Adrenal gland (tissue), 12 donors: ENCODE results near the gene KANSL2. TPM values are rescaled to one million over a fixed set of nuclear protein-coding genes. Genes with fewer than 3 reads are reported as not detected.
"Not testable (repeated sequence)": the region's sequence is repeated elsewhere in the genome, so short reads cannot be mapped to it uniquely, and the experiment has no call there.

ENCODE experiments used
- DNase-seq, 7 donors: peaks; one replicate each; pipeline ENCODE4 v3.0.0-alpha.2; 2019 to 2020
- H3K27ac ChIP-seq, 5 donors: fragments of 200-600 bp; sonication (generic) in 4 of 5; 1 replicate in 3 of 5; 2 replicates in 2 of 5; pipeline versions ENCODE4 v1.5.1 to v1.8.0; 2016 to 2020; ENCODE audit warnings: mild to moderate bottlenecking in 1 of 5
- H3K27me3 ChIP-seq: fragments of 200-600 bp; 2 replicates; pipeline ENCODE4 v1.8.0; 2021
- H3K36me3 ChIP-seq, 2 donors: fragments of 200-600 bp; replicated peaks in 1 of 2; 1 replicate in 1 of 2; 2 replicates in 1 of 2; pipeline versions ENCODE4 v1.5.1 to v1.8.0; 2018 to 2022
- H3K4me1 ChIP-seq, 2 donors: fragments of 200-600 bp; replicated peaks in 1 of 2; 1 replicate in 1 of 2; 2 replicates in 1 of 2; pipeline versions ENCODE4 v1.5.1 to v1.8.0; 2018 to 2021
- H3K4me3 ChIP-seq, 4 donors: fragments of 200-600 bp; sonication (generic) in 3 of 4; one replicate each; pipeline ENCODE4 v1.5.1; 2016 to 2018
- H3K9me3 ChIP-seq, 3 donors: fragments of 200-600 bp; sonication (generic) in 1 of 3; replicated peaks in 1 of 3; 1 replicate in 2 of 3; 2 replicates in 1 of 3; pipeline versions ENCODE4 v1.5.1 to v1.8.0; 2016 to 2021
- POLR2A ChIP-seq, 2 donors: fragments of 450-650 bp; IDR thresholded peaks; one replicate each; pipeline ENCODE4 v1.6.1; 2017; ENCODE audit warnings: antibody characterized with exemption in 2 of 2, mild to moderate bottlenecking in 2 of 2, moderate library complexity in 1 of 2
- WGBS, 4 donors: extraction: QIAGEN DNeasy Blood & Tissue Kit in 2 of 4; methylation state at CpG; one replicate each; pipeline versions ENCODE4 v1.1.5 to v1.1.7; 2013 to 2017; 5-methylcytosine and 5-hydroxymethylcytosine counted together
- intact Hi-C, 2 donors: fragments of 100-400 bp; cut with DNase I; formaldehyde crosslinking; loops; one replicate each; pipeline versions ENCODE4 v1.14.1 to v1.15.0; 2022 to 2023
- polyA plus RNA-seq, 3 donors: library from polyadenylated mRNA; stranded (reverse); fragments of 200-250 nt in 2 of 3; fragments of 350-450 nt in 1 of 3; fragmentation: Illumina TruSeq in 1 of 3; extraction: RNeasy Lipid Tissue Mini Kit (QIAGEN cat#74804) in 1 of 3; gene quantifications; one replicate each; pipeline ENCODE4 v1.2.3, GENCODE V29; 2013 to 2014
- total RNA-seq, 9 donors: library from RNA; depleted of rRNA in 4 of 9; stranded (reverse); fragments of >200 nt in 4 of 9; fragments of 120-200 nt in 1 of 9; fragmentation: NEBNext Ultra II Directional in 1 of 9; extraction: Animal tissue kit (Norgen Biotek cat#: 25700) in 1 of 9; gene quantifications; one replicate each; pipeline versions ENCODE4 v1.1.0 to v1.2.4, GENCODE V29; 2013 to 2023
- TF ChIP-seq, protein P1 (sequence below), 6 experiments: fragments of 450-650 bp in 4 of 6; fragments of 200-600 bp in 2 of 6; sonication (generic) in 1 of 6; IDR thresholded peaks; 1 replicate in 5 of 6; 2 replicates in 1 of 6; pipeline versions ENCODE4 v1.5.1 to v1.8.0; 2016 to 2021; ENCODE audit warnings: antibody characterized with exemption in 6 of 6, mild to moderate bottlenecking in 2 of 6, moderate library complexity in 1 of 6
- donor health status: healthy with polysubstance abuse.
- donor health status: Bipolar disorder and iron deficiency.
- donor health status: DM: yes; HTN: yes; CAD: no.
- donor health status: DM: no; HTN: no; CAD: no.
- donor health status: DM: no; HTN: no; CAD: no.
- donor health status: DM: yes; HTN: yes; CAD: no.

Gene KANSL2
- total and polyA plus RNA-seq, 12 donors: 21.3 to 67.6 (median 26.9) TPM

DNA sequence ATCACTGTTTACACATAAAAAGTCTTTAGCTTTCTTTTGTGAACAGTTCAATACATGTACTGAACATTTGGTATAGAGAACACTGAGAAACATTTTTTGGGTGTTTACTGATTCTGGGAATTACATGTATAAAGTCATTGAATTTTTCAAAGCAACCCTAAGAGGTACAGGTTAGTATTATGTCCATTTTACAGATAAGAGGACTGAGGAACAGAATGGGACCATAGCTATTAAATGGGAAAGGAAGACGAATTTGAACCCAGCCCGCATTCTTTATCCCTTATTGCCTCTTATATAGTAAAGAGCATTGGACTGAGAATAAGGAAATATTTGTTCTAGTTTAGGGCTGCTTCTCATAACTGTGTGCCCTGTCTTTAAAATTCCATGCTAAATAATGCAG is 889 bp upstream of the KANSL2 start:
- H3K36me3 ChIP-seq: peaks cover 0 to 8% of the 10 kb centered on the region in 2 donors
- no peak for DNase-seq
- intact Hi-C loops: no loop called here
- H3K27ac ChIP-seq: no peak overlapping the region
- TF ChIP-seq POLR2A (IDR thresholded peaks at IDR 0.05): no peak
- TF ChIP-seq, protein P1, sequence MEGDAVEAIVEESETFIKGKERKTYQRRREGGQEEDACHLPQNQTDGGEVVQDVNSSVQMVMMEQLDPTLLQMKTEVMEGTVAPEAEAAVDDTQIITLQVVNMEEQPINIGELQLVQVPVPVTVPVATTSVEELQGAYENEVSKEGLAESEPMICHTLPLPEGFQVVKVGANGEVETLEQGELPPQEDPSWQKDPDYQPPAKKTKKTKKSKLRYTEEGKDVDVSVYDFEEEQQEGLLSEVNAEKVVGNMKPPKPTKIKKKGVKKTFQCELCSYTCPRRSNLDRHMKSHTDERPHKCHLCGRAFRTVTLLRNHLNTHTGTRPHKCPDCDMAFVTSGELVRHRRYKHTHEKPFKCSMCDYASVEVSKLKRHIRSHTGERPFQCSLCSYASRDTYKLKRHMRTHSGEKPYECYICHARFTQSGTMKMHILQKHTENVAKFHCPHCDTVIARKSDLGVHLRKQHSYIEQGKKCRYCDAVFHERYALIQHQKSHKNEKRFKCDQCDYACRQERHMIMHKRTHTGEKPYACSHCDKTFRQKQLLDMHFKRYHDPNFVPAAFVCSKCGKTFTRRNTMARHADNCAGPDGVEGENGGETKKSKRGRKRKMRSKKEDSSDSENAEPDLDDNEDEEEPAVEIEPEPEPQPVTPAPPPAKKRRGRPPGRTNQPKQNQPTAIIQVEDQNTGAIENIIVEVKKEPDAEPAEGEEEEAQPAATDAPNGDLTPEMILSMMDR (IDR thresholded peaks at IDR 0.05): no peak
- H3K4me3 ChIP-seq: peak overlapping the region in 2 of 4 donors; percentile 62 to 86
- WGBS, 4 donors: 80 to 91% (median 86%) methylated on average over 2 of the region's 2 CpGs
- peaks cover 30 to 32% of the 10 kb centered on the region in 2 donors for H3K4me1 ChIP-seq
- H3K9me3 ChIP-seq: no peaks in the 10 kb centered on the region
- no peaks in the 10 kb centered on the region for H3K27me3 ChIP-seq

DNA sequence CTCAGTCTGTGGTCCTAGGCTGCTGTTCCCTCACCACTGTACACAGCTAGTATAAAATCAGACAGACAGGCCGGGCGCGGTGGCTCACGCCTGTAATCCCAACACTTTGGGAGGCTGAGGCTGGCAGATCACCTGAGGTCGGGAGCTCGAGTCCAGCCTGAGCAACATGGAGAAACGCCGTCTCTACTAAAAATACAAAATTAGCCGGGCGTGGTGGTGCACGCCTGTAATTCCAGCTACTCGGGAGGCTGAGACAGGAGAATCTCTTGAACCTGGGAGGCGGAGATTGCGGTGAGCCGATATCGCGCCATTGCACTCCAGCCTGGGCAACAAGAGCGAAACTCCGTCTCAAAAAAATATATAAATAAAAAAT is 481 bp upstream of the KANSL2 start:
- DNase-seq, H3K27me3 ChIP-seq, intact Hi-C loops, H3K9me3 ChIP-seq: not testable (repeated sequence)
- Histone ChIP-seq H3K4me1 (peaks cover 30 to 37% of the 10 kb centered on the region in 2 donors), H3K27ac (peak overlapping the region in 2 of 5 donors; percentile 30 to 95), H3K4me3 (peak overlapping the region in 3 of 4 donors; percentile 62 to 86 (median 83)), H3K36me3 (peaks cover 0 to 12% of the 10 kb centered on the region in 2 donors)
- 7 to 23% (median 17%) methylated on average over 16 to 19 of the region's 19 CpGs for WGBS, 4 donors

DNA sequence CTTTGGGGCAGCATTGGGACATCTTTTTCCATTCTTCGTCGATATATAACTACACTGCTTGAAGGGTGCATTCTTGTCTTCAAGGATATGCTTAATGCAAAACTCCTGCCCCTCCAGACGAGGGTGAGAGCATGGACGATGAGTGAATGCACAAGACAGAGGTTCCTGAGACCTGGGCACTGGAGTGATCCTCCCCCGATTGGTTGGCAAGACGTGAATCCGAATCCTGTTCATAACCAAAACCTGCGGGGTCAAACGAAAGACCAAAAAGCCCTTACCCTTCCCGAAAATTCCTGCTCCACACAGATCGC is 684 bp downstream of the KANSL2 start:
- H3K27me3 ChIP-seq: no peaks in the 10 kb centered on the region
- DNase-seq: no peak
- H3K4me1 ChIP-seq: peaks cover 34 to 44% of the 10 kb centered on the region in 2 donors
- TF ChIP-seq, protein P1 (IDR thresholded peaks at IDR 0.05): no peak
- no peak for TF ChIP-seq POLR2A (IDR thresholded peaks at IDR 0.05)
- peaks cover 0 to 21% of the 10 kb centered on the region in 2 donors for H3K36me3 ChIP-seq
- H3K27ac ChIP-seq: peak overlapping the region in 4 of 5 donors; percentile 91 to 95 (median 92)
- intact Hi-C loops: no loop called here
- H3K4me3 ChIP-seq: peak overlapping the region; percentile 62 to 100 (median 84)
- H3K9me3 ChIP-seq: no peaks in the 10 kb centered on the region
- WGBS, 4 donors: 1 to 4% (median 1%) methylated on average over 10 to 11 of the region's 11 CpGs

DNA sequence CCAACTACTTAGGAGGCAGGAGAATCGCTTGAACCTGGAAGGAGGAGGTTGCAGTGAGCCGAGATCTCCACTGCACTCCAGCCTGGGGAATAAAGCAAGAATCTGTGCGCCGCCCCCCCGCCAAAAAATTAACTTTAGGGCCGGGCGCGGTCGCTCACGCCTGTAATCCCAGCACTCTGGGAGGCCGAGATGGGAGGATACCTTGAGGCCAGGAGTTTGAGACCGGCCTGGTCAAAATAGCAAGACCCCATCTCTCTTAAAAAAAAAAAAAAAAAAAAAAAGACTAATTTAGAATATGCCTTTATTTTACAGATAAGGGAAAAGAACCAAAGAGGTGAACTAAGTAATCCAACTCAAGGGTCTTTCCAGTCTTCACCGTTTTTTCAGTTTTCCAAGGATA is 1.2 kb downstream of the KANSL2 start:
- TF ChIP-seq, protein P1 (IDR thresholded peaks at IDR 0.05): no peak
- TF ChIP-seq POLR2A (IDR thresholded peaks at IDR 0.05): no peak
- 75 to 88% (median 78%) methylated on average over 12 to 13 of the region's 13 CpGs for WGBS, 4 donors
- peaks cover 34 to 47% of the 10 kb centered on the region in 2 donors for H3K4me1 ChIP-seq

DNA sequence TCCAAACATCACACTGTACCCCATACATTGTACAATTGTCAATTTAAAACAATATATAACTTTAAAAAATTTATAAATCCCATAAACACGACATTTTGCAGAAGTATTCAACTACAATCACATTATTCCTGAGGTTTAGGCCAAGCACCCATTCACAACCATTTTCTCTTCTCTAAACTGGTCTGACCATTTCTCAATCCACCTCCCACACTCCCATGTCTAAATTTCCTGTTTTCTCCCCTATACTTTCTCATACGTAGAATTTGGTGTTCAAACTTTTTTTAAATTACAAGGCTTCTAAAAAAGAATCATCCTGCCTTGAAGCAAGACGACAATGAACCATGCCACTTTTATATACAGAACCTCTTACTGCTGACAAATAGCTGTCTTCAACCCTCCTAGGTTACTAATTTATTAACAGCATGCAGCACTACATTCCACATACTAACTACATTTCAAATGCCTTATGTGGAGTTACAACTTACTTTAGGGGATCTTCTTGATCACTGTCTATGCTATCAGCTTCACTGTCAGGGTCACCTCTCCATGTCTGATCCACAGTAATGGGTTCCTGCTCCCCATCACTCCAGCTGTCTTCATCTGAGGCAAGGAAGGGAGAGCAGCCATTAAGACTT is 3.4 kb downstream of the KANSL2 start:
- Histone ChIP-seq H3K36me3 (peaks cover 0 to 40% of the 10 kb centered on the region in 2 donors), H3K27me3 (no peaks in the 10 kb centered on the region), H3K4me3 (peak overlapping the region in 1 of 4 donors; percentile 62), H3K27ac (peak overlapping the region in 2 of 5 donors; percentile 21 to 42), H3K9me3 (no peaks in the 10 kb centered on the region), H3K4me1 (peaks cover 34 to 54% of the 10 kb centered on the region in 2 donors)
- no peak for DNase-seq
- TF ChIP-seq, protein P1 (IDR thresholded peaks at IDR 0.05): no peak
- no peak for TF ChIP-seq POLR2A (IDR thresholded peaks at IDR 0.05)
- WGBS, 4 donors: 56 to 63% (median 57%) methylated on average over 3 of the region's 3 CpGs
- intact Hi-C loops: no loop called here

More for the DNA sequence above, 1.2 kb downstream of the KANSL2 start:
- intact Hi-C loops: no loop called here
- no peak overlapping the region for H3K27ac ChIP-seq
- H3K36me3 ChIP-seq: peaks cover 0 to 26% of the 10 kb centered on the region in 2 donors
- H3K27me3 ChIP-seq: no peaks in the 10 kb centered on the region
- DNase-seq: no peak
- peak overlapping the region in 2 of 4 donors; percentile 62 to 86 for H3K4me3 ChIP-seq
- no peaks in the 10 kb centered on the region for H3K9me3 ChIP-seq
